ENCODE measurements around the gene C4BPA. TPM values are rescaled to one million over a fixed set of nuclear protein-coding genes. Genes with fewer than 3 reads are reported as not detected.

C4BPA gene
- total RNA-seq, 1 experiment from 2014 or later, result not detected

GRCh38 chr1:207069858-207070506 is 34.1 kb upstream of the C4BPA start:
- no peaks in the 10 kb centered on the region for H3K79me1 ChIP-seq (ENCODE audit: insufficient read depth, low read depth, low read length, poor library complexity, severe bottlenecking)
- no peak overlapping the region for H3K4me3 Mint-ChIP-seq
- no peak overlapping the region for H2AK5ac ChIP-seq (ENCODE audit: insufficient read length, low read length)
- H2BK120ac ChIP-seq (ENCODE audit: low read depth, low read length, poor library complexity, severe bottlenecking), result no peak overlapping the region
- H3K23me2 ChIP-seq (ENCODE audit: insufficient read length, low read depth, low read length, poor library complexity, severe bottlenecking), result no peaks in the 10 kb centered on the region
- H4K5ac ChIP-seq (ENCODE audit: insufficient read length, low read depth, low read length), result no peak overlapping the region
- H2BK5ac ChIP-seq (ENCODE audit: insufficient read length, low read length), result no peak overlapping the region
- H3K9me3 Mint-ChIP-seq, result no peaks in the 10 kb centered on the region
- no peaks in the 10 kb centered on the region for H3K79me2 ChIP-seq (ENCODE audit: insufficient read depth, low read length)
- no CpG with 5 or more reads among the region's 5 CpGs for WGBS (ENCODE audit: extremely low coverage, insufficient read length, low lambda C conversion rate)
- H3K27me3 ChIP-seq (ENCODE audit: insufficient read depth, low read length), result no peaks in the 10 kb centered on the region
- DNase-seq, result no peak
- H2AFZ ChIP-seq (ENCODE audit: low read length), result no peak overlapping the region
- H3K27ac ChIP-seq (ENCODE audit: insufficient read length, low read depth, low read length), result no peak overlapping the region
- no peak overlapping the region for H3K27ac Mint-ChIP-seq
- no peaks in the 10 kb centered on the region for H3K27me3 Mint-ChIP-seq (ENCODE audit: low read depth)
- H3K9ac ChIP-seq (ENCODE audit: extremely low read depth, insufficient read length, low read length), result no peak overlapping the region
- no peak overlapping the region for H3K18ac ChIP-seq (ENCODE audit: insufficient read length, low read depth, low read length)
- no peak overlapping the region for H4K91ac ChIP-seq (ENCODE audit: insufficient read length, low read depth, low read length)
- H2BK20ac ChIP-seq (ENCODE audit: low read depth, low read length, poor library complexity, severe bottlenecking), result no peak overlapping the region
- H3K4me2 ChIP-seq (ENCODE audit: insufficient read depth, insufficient read length, low read length), result no peak overlapping the region
- no peak overlapping the region for H3T11ph ChIP-seq (ENCODE audit: low read length)
- no peak overlapping the region for H4K8ac ChIP-seq (replicated peaks; ENCODE audit: insufficient read length, low read depth, low read length)
- H3K4ac ChIP-seq (ENCODE audit: low read depth, low read length), result no peak overlapping the region
- H3K9me3 ChIP-seq (ENCODE audit: control insufficient read depth, low read depth, low read length), result no peaks in the 10 kb centered on the region
- no peak overlapping the region for H2BK12ac ChIP-seq (ENCODE audit: insufficient read length, low read depth, low read length)
- no peak overlapping the region for H2BK15ac ChIP-seq (ENCODE audit: low read depth, low read length)
- H3K14ac ChIP-seq (ENCODE audit: insufficient read depth, low read length), result no peak overlapping the region
- H4K20me1 ChIP-seq (ENCODE audit: control insufficient read depth, insufficient read depth, insufficient read length), result no peaks in the 10 kb centered on the region
- H3K23ac ChIP-seq (ENCODE audit: insufficient read length, low read depth, low read length), result no peak overlapping the region
- H3K36me3 Mint-ChIP-seq (ENCODE audit: insufficient read depth in 1 of 3, low read depth in 3 of 3), result peaks cover 6 to 34% (median 28%) of the 10 kb centered on the region in 3 experiments; a peak in 6 of 7 replicates
- TF ChIP-seq CTCF (conservative IDR thresholded peaks at IDR 0.05), result no peak
- no peaks in the 10 kb centered on the region for H3K4me1 Mint-ChIP-seq
- no peaks in the 10 kb centered on the region for H3K4me1 ChIP-seq (ENCODE audit: insufficient read depth, low read length)
- no peak overlapping the region for H3K56ac ChIP-seq (ENCODE audit: insufficient read length, low read depth, low read length)

All from H9 (cell line).